NCI-H446 treated with DMSO at 0.1 percent for 48 hours (cell line): ENCODE data around the gene BUB1B.

ENCODE experiments used
- DNase-seq: peaks from one replicate; lab custom pipeline; 2025; lab: John Stamatoyannopoulos, UW

The BUB1B gene

GRCh38 chr15:40182358-40183029 is 21.6 kb downstream of the BUB1B start:
- DNase-seq = no peak

- DNase-seq = no peak
These were observed 23.0 kb downstream of the BUB1B start for GRCh38 chr15:40183636-40184463.

GRCh38 chr15:40190591-40190990 is 29.7 kb downstream of the BUB1B start:
- no peak for DNase-seq

- no peak for DNase-seq
These were observed 32.1 kb downstream of the BUB1B start for GRCh38 chr15:40192942-40193341.

GRCh38 chr15:40197434-40197833 is 36.6 kb downstream of the BUB1B start:
- no peak for DNase-seq

GRCh38 chr15:40198355-40199085 is 37.7 kb downstream of the BUB1B start:
- DNase-seq = no peak

GRCh38 chr15:40204100-40204499 is 43.2 kb downstream of the BUB1B start:
- DNase-seq = no peak

GRCh38 chr15:40217166-40217824 is 56.4 kb downstream of the BUB1B start:
- peak; percentile 26 for DNase-seq

GRCh38 chr15:40219801-40220200 is 58.9 kb downstream of the BUB1B start:
- no peak for DNase-seq

GRCh38 chr15:40222131-40222530 is 61.3 kb downstream of the BUB1B start:
- DNase-seq = no peak

GRCh38 chr15:40226736-40227135 is 65.9 kb downstream of the BUB1B start:
- DNase-seq = no peak

GRCh38 chr15:40229316-40229715 is 68.4 kb downstream of the BUB1B start:
- DNase-seq = no peak

- DNase-seq = no peak
These were observed 69.1 kb downstream of the BUB1B start for GRCh38 chr15:40229956-40230355.

- peak; percentile 16 for DNase-seq
These were observed 71.8 kb downstream of the BUB1B start for GRCh38 chr15:40232625-40233070.

- DNase-seq = no peak
These were observed 73.1 kb downstream of the BUB1B start for GRCh38 chr15:40233727-40234577.

GRCh38 chr15:40234783-40235182 is 73.9 kb downstream of the BUB1B start:
- no peak for DNase-seq

GRCh38 chr15:40235201-40235885 is 74.5 kb downstream of the BUB1B start:
- no peak for DNase-seq

GRCh38 chr15:40238532-40239403 is 77.9 kb downstream of the BUB1B start, which contains the start of gene PAK6:
PAK6 (plus strand) TSS chr15:40239063; CDS start chr15:40264786, 25,723 bp downstream.
- DNase-seq = no peak

- DNase-seq = no peak
These were observed 78.5 kb downstream of the BUB1B start for GRCh38 chr15:40239404-40239692.
